ENCODE data around the gene TTC34. TPM values are rescaled to one million over a fixed set of nuclear protein-coding genes. Genes with fewer than 3 reads are reported as not detected.

TTC34 gene
- total RNA-seq, 1 experiment from 2014 or later, result 1.7 TPM

DNA sequence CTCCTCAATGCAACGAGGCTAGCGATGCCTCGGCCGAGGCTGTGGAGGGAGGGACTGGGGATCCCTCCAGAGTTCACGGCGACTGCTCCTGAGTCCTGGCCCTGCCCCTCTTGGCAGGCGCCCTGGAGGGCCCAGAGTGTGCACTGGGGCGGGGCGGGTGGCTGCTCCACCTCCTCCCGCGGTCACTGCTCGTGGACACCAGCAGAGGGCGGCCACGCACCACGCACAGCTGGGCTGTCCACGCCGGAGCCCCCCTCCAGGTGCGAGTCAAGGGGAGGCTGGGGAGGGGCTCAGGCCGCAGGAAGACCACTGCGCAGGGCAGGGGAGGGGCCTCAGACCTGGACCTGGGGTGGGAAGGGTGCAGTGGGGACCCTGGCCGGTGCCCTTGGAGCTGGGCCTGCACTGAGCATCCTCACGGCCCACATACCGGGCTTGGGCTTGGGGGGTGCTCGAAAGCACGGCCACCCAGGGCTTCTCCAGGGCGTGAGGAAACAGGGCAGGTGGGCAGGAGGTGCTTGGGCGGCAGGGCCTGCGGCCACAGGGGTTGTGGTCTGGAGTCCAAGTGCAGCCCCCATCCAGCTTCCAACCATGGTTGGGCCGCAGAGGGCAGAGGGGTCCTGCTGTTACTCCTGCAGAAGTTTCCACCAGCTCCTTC lies 20.6 kb upstream of the TTC34 start:
- Histone ChIP-seq H3K27ac (no peak overlapping the region), H3K27me3 (ENCODE audit: insufficient read depth, low read depth) (peaks cover 66% of the 10 kb centered on the region), H3K79me2 (ENCODE audit: low read depth) (no peaks in the 10 kb centered on the region), H3F3A (ENCODE audit: insufficient read depth, low read depth) (no peaks in the 10 kb centered on the region), H3K4me2 (no peak overlapping the region), H3K9me3 (ENCODE audit: insufficient read depth, low read depth) (no peaks in the 10 kb centered on the region), H3K9me2 (ENCODE audit: insufficient read depth) (no peaks in the 10 kb centered on the region), H3K4me3 (no peak overlapping the region), H4K20me1 (ENCODE audit: insufficient read depth) (no peaks in the 10 kb centered on the region; the same call in 1 of the 2 replicates), H3K36me3 (ENCODE audit: low read depth) (no peaks in the 10 kb centered on the region), H2AFZ (no peak overlapping the region), H3K4me1 (replicated peaks; ENCODE audit: insufficient read depth) (no peaks in the 10 kb centered on the region)
- no peak for DNase-seq
- ChIA-PET POLR2A (ENCODE audit: unreplicated experiment) (no interaction called here), CTCF (no interaction called here)
- intact Hi-C loops (cut with micrococcal nuclease; ENCODE audit: unreplicated experiment), result no loop called here
- TF ChIP-seq EZH2 (IDR thresholded peaks at IDR 0.05; ENCODE audit: low read depth) (no peak), CTCF (conservative IDR thresholded peaks at IDR 0.05) (peak; percentile 62)
- BruUV-seq (replicated peaks), result no TSS peak

GRCh38 chr1:2821373-2821955 lies 20.0 kb upstream of the TTC34 start:
- POLR2A ChIA-PET (ENCODE audit: unreplicated experiment), result no interaction called here

DNA sequence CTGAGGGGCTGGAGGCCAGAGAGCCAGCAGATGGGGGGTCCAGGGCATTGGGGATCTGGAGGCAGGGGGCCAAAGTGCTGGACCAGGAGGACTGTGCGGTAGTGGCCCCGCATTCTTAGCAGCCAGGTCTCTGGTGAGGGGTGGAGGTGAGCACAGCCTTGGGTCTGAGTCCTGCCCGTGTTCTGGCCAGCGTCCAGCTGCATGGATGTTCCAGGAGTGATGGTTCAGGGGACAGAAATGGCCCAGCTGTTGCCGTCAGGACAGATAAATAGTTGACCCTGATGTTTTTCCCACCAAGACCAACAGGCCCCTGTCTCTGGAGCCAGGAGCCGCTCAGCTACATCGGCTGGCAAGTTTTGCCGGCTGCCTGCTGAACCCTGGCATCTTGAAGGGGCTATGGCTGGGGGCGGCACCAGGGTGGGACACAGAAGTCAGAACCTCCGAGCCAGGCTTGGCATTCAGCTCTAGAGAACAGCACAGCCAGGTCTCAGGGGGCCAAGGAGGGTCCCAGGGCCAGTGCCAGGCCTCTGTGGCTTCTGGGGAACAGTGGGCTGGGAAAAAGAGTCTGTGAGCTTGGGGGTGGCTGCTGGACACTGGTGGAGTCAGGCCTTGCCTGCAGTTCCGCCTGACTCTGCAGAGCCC lies 19.4 kb upstream of the TTC34 start:
- no peaks in the 10 kb centered on the region for H3K36me3 ChIP-seq (ENCODE audit: low read depth)
- H3K9me3 ChIP-seq (ENCODE audit: insufficient read depth, low read depth), result no peaks in the 10 kb centered on the region
- H3F3A ChIP-seq (ENCODE audit: insufficient read depth, low read depth), result no peaks in the 10 kb centered on the region
- H4K20me1 ChIP-seq (ENCODE audit: insufficient read depth), result no peaks in the 10 kb centered on the region; the same call in 1 of the 2 replicates
- CTCF ChIA-PET, result no interaction called here
- H3K4me2 ChIP-seq, result no peak overlapping the region
- no peak overlapping the region for H3K4me3 ChIP-seq
- no TSS peak for BruUV-seq (replicated peaks)
- no peak overlapping the region for H2AFZ ChIP-seq
- POLR2A ChIA-PET (ENCODE audit: unreplicated experiment), result no interaction called here
- DNase-seq, result no peak
- intact Hi-C loops (cut with micrococcal nuclease; ENCODE audit: unreplicated experiment), result no loop called here
- no peaks in the 10 kb centered on the region for H3K9me2 ChIP-seq (ENCODE audit: insufficient read depth)
- no peaks in the 10 kb centered on the region for H3K79me2 ChIP-seq (ENCODE audit: low read depth)
- peaks cover 66% of the 10 kb centered on the region for H3K27me3 ChIP-seq (ENCODE audit: insufficient read depth, low read depth)
- no peaks in the 10 kb centered on the region for H3K4me1 ChIP-seq (replicated peaks; ENCODE audit: insufficient read depth)
- no peak for TF ChIP-seq CTCF (conservative IDR thresholded peaks at IDR 0.05)
- no peak for TF ChIP-seq EZH2 (IDR thresholded peaks at IDR 0.05; ENCODE audit: low read depth)
- no peak overlapping the region for H3K27ac ChIP-seq

More at GRCh38 chr1:2821373-2821955, 20.0 kb upstream of the TTC34 start:
- H3K27ac ChIP-seq, result no peak overlapping the region
- no peak overlapping the region for H3K4me3 ChIP-seq
- H3K4me2 ChIP-seq, result no peak overlapping the region
- BruUV-seq (replicated peaks), result no TSS peak
- H3K27me3 ChIP-seq (ENCODE audit: insufficient read depth, low read depth), result peaks cover 66% of the 10 kb centered on the region
- DNase-seq, result no peak
- TF ChIP-seq CTCF (conservative IDR thresholded peaks at IDR 0.05) (no peak), EZH2 (IDR thresholded peaks at IDR 0.05; ENCODE audit: low read depth) (no peak)
- H3F3A ChIP-seq (ENCODE audit: insufficient read depth, low read depth), result no peaks in the 10 kb centered on the region
- H2AFZ ChIP-seq, result no peak overlapping the region
- no peaks in the 10 kb centered on the region; the same call in 1 of the 2 replicates for H4K20me1 ChIP-seq (ENCODE audit: insufficient read depth)
- no peaks in the 10 kb centered on the region for H3K9me3 ChIP-seq (ENCODE audit: insufficient read depth, low read depth)
- H3K79me2 ChIP-seq (ENCODE audit: low read depth), result no peaks in the 10 kb centered on the region
- H3K9me2 ChIP-seq (ENCODE audit: insufficient read depth), result no peaks in the 10 kb centered on the region
- H3K4me1 ChIP-seq (replicated peaks; ENCODE audit: insufficient read depth), result no peaks in the 10 kb centered on the region
- no peaks in the 10 kb centered on the region for H3K36me3 ChIP-seq (ENCODE audit: low read depth)
- CTCF ChIA-PET, result no interaction called here
- intact Hi-C loops (cut with micrococcal nuclease; ENCODE audit: unreplicated experiment), result no loop called here

All from PC-9 (cell line).